HG03558 (cell line): ENCODE results near the gene SUN5.
"Not testable (repeated sequence)": the region's sequence is repeated elsewhere in the genome, so short reads cannot be mapped to it uniquely, and the experiment has no call there.

Source experiments
- ATAC-seq: cut with Tn5 transposase; IDR thresholded peaks from one replicate; pipeline ENCODE4 v1.9.1; 2021; ENCODE audit warnings: moderate number of reproducible peaks; ENCODE audit not compliant: unreplicated experiment; ENCODE audit errors: extremely low read depth

Gene SUN5

GRCh38 chr20:32980131-32980941 lies 23.9 kb downstream of the SUN5 start:
- ATAC-seq: no peak

- no peak for ATAC-seq
These were observed 24.8 kb downstream of the SUN5 start for GRCh38 chr20:32979201-32979998.

DNA sequence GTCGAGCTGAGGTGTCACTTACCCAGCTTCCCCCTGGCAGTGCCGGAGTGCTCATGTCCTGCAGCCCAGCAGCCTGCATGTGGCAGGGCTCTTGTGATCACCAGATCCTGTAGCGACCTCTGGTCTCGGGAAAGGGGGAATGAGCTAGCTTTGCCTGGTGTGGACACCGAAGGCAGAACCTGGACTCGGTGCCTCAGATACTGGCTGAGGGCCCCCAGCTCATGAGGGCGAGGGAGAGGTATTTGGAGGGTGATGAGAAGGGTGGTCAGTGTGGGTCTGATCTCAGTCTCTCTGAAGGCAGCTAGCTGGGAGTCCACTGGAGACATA lies 26.3 kb downstream of the SUN5 start:
- ATAC-seq: no peak

DNA sequence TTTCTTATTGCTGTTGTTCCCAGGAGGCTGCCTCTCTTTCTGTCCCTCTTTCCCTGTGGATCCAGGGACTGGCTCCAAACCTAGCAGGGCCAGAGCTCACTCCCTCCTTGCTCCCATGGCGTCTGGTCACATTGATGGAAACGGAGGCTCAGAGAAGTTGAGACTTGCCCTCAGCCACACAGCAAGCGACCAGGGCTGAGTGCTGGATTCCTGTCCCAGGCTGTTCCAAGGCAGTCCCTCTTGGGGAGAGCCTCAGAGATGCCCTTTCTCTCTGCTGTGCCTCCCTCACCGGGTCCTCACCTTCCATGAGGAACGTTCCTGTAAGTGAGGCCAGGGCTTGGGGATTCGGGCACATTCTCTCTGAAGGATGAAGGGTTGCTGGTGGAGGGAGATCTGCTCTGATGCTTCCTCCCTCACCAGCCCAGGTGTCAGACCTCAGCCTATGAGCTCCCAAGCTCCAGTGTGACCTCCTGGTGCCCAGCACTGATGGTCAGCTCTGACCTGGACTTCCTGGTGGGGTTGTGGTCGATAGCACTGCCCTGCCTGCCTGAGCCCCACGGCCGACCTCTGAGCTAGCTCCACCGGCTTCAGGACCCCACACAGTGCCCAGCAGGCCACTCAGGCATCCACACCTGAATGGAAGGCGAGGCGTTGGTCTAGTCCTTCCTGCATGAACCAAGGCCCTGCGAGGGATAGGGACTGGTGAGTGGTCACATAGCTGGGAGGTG lies 26.8 kb downstream of the SUN5 start:
- ATAC-seq: no peak

- ATAC-seq: no peak
These were observed 27.5 kb downstream of the SUN5 start for GRCh38 chr20:32976746-32977145.

GRCh38 chr20:32975698-32976674 lies 28.2 kb downstream of the SUN5 start:
- no peak for ATAC-seq

GRCh38 chr20:32975121-32975520 lies 29.1 kb downstream of the SUN5 start:
- ATAC-seq: not testable (repeated sequence)

- ATAC-seq: not testable (repeated sequence)
These were observed 29.8 kb downstream of the SUN5 start for GRCh38 chr20:32974204-32975064.

DNA sequence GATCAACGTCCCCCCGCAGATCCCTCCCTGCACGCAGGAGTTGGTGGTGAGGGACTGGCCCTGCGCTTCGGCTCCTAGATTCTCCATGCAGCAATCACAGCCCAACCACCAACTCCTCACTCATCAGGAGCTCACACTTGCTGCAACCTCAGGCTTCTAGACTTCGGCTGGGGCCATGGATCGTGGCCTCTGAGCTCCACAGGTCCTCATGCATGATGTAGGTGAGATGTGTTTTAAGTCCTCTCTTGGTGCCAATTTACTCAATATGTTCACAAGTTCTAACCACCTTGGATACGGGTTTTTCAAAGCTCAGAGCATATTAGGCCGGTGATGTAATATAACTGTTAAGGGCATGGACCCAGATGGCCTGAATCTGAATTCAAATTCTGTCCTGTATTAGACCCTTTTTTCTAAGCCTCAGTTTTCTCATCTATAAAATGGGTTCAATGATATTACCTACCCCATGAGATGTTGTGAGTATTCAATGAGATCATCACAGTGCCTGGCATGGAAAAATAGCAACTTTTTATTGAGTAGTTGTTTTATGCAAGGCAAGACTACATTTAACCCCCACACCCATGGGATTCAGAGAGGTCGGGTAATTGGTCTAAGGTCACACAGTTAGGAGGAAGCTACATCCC lies 31.0 kb downstream of the SUN5 start:
- ATAC-seq: no peak

GRCh38 chr20:32972181-32973076 lies 31.8 kb downstream of the SUN5 start:
- ATAC-seq: peak; percentile 80

- no peak for ATAC-seq
These were observed 32.5 kb downstream of the SUN5 start for GRCh38 chr20:32971703-32972161.

- ATAC-seq: no peak
These were observed 33.3 kb downstream of the SUN5 start for GRCh38 chr20:32970973-32971300.

- no peak for ATAC-seq
These were observed 33.9 kb downstream of the SUN5 start for GRCh38 chr20:32970115-32970972.

- no peak for ATAC-seq
These were observed 34.7 kb downstream of the SUN5 start for GRCh38 chr20:32969356-32970114.

DNA sequence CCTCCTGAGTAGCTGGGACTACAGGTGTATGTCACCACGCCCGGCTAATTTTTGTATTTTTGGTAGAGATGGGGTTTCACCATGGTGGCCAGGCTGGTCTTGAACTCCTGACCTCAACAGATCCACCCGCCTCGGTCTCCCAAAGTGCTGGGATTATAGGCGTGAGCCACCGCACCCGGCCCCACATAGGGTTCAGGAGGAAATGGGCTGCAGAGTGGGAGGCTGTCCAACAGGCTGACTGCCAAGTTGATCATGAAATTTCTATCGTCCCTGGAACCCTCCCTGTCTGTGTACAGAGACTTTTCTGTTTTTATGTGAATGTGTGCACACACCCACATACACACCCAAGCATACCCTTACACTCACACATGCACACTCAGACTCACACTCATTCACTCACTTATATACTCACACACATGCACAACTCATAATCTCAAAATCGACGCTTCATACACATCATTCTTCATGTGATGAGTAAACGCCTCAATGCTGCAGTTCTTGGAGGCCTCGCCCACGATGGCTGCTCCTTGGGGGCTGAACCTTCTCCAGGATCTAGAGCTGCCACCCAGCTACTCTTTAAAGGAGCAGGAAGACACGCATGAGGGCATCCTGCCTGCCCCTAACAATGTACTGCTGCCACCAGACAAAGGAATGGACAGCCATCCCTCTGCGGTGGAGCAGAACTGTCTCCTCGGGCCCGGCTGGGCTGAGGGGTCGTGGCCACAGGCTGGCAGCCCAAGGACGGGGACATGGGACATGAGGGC lies 35.6 kb downstream of the SUN5 start:
- ATAC-seq: no peak
